PC-9 (cell line): ENCODE results near the gene MEMO1. TPM values are rescaled to one million over a fixed set of nuclear protein-coding genes. Genes with fewer than 3 reads are reported as not detected.
"Not testable (repeated sequence)": the region's sequence is repeated elsewhere in the genome, so short reads cannot be mapped to it uniquely, and the experiment has no call there.

ENCODE experiments used
- BruUV-seq: library from RNA; stranded (reverse); fragments of 400-500 nt; replicated peaks from 2 replicates; lab custom pipeline; 2021; lab: Mats Ljungman, UMichigan
- CTCF ChIA-PET: fragments of 300-600 bp; sonication (Branson Sonifier 250); formaldehyde crosslinking; loops from one replicate; lab custom pipeline; 2022; ENCODE audit warnings: antibody characterized with exemption; lab: Charles Lee
- POLR2A ChIA-PET: fragments of 300-600 bp; sonication (Branson Sonifier 250); formaldehyde crosslinking; loops from one replicate; lab custom pipeline; 2022; ENCODE audit warnings: antibody characterized with exemption; ENCODE audit not compliant: unreplicated experiment; lab: Charles Lee
- DNase-seq, 2 experiments: peaks; one replicate each; pipeline versions ENCODE4 v3.0.0 to v3.0.0-alpha.2; 2015 to 2022; ENCODE audit warnings: mixed read lengths in 1 of 2
- H2AFZ ChIP-seq: fragments of 200-600 bp; sonication (generic); 2 replicates; pipeline ENCODE4 v1.8.1; 2017; ENCODE audit warnings: antibody characterized with exemption
- H3F3A ChIP-seq: fragments of 200-600 bp; sonication (generic); 2 replicates; pipeline ENCODE4 v1.8.1; 2017; ENCODE audit warnings: antibody characterized with exemption, mild to moderate bottlenecking, low read depth; ENCODE audit not compliant: insufficient read depth
- H3K27ac ChIP-seq: fragments of 200-600 bp; sonication (generic); 2 replicates; pipeline ENCODE4 v1.6.1; 2016; ENCODE audit warnings: mixed run types
- H3K27me3 ChIP-seq: fragments of 200-600 bp; sonication (generic); 2 replicates; pipeline ENCODE4 v1.6.1; 2016; ENCODE audit warnings: low read depth, mixed run types; ENCODE audit not compliant: insufficient read depth
- H3K36me3 ChIP-seq: fragments of 200-600 bp; sonication (generic); 2 replicates; pipeline ENCODE4 v1.6.1; 2016; ENCODE audit warnings: low read depth, mixed run types
- H3K4me1 ChIP-seq: fragments of 200-600 bp; sonication (generic); replicated peaks from 2 replicates; pipeline ENCODE4 v1.6.1; 2016; ENCODE audit warnings: mixed run types; ENCODE audit not compliant: insufficient read depth
- H3K4me2 ChIP-seq: fragments of 200-600 bp; sonication (generic); 2 replicates; pipeline ENCODE4 v1.6.1; 2017; ENCODE audit warnings: mixed run types
- H3K4me3 ChIP-seq: fragments of 200-600 bp; sonication (generic); 2 replicates; pipeline ENCODE4 v1.6.1; 2016; ENCODE audit warnings: mixed run types
- H3K79me2 ChIP-seq: fragments of 200-600 bp; sonication (generic); 2 replicates; pipeline ENCODE4 v1.6.1; 2017; ENCODE audit warnings: low read depth, mixed run types
- H3K9me2 ChIP-seq: fragments of 200-600 bp; sonication (generic); 2 replicates; pipeline ENCODE4 v1.8.1; 2017; ENCODE audit warnings: mild to moderate bottlenecking; ENCODE audit not compliant: insufficient read depth
- H3K9me3 ChIP-seq: fragments of 200-600 bp; sonication (generic); 2 replicates; pipeline ENCODE4 v1.8.1; 2016; ENCODE audit warnings: low read depth; ENCODE audit not compliant: insufficient read depth
- H4K20me1 ChIP-seq: fragments of 200-600 bp; sonication (generic); 2 replicates; pipeline ENCODE4 v1.8.1; 2017; ENCODE audit not compliant: insufficient read depth
- EZH2 ChIP-seq: fragments of 200-600 bp; sonication (generic); IDR thresholded peaks from 2 replicates; pipeline ENCODE4 v1.8.0; 2017; ENCODE audit warnings: antibody characterized with exemption, low read depth
- intact Hi-C: fragments of 100-400 bp; cut with micrococcal nuclease; formaldehyde crosslinking; loops from one replicate; pipeline ENCODE4 v1.10.0; 2022; ENCODE audit not compliant: unreplicated experiment
- total RNA-seq: library from RNA; stranded (reverse); gene quantifications from 2 replicates; pipeline ENCODE4 v1.2.3, GENCODE V29; 2021
- TF ChIP-seq, protein P1 (sequence below): fragments of 200-600 bp; sonication (generic); conservative IDR thresholded peaks from 2 replicates; pipeline ENCODE4 v1.6.1; 2017; ENCODE audit warnings: mixed run types, antibody characterized with exemption, mild to moderate bottlenecking, moderate library complexity

MEMO1 gene
- total RNA-seq, 1 experiment from 2014 or later: 40.2 TPM

DNA sequence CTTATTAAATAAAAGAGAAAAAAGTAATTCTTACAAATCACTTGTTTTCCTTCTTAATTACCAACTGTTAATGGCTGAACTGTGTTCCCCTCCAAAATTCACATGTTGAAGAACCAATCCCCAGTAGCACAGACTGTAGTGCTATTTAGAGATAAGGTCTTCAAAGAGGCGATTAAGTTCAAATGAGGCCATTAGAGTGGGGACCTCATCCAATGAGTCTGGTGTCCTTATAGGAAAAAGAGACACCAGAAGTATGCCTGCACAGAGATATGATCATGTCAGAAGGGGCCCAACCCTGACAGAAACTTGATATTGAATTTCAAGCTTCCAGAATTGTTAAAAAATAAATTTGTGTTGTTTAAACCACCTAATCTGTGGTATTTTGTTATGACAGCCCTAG, 89.8 kb downstream of the MEMO1 start:
- Histone ChIP-seq H3K4me3 (no peak overlapping the region), H3K4me2 (no peak overlapping the region), H3K27me3 (no peaks in the 10 kb centered on the region), H3K36me3 (no peaks in the 10 kb centered on the region), H3K4me1 (no peaks in the 10 kb centered on the region), H2AFZ (no peak overlapping the region), H3F3A (no peaks in the 10 kb centered on the region; the same call in 1 of the 2 replicates), H3K9me2 (no peaks in the 10 kb centered on the region), H3K9me3 (no peaks in the 10 kb centered on the region), H4K20me1 (no peaks in the 10 kb centered on the region), H3K27ac (no peak overlapping the region), H3K79me2 (no peaks in the 10 kb centered on the region; the same call in 1 of the 2 replicates)
- ChIA-PET POLR2A (interaction anchor here (0.7 kb wide), 1 partner anchor 173 kb away, joined by 8 read pairs; no protein-coding TSS in a partner anchor), CTCF (no interaction called here)
- TF ChIP-seq EZH2: no peak
- TF ChIP-seq, protein P1, sequence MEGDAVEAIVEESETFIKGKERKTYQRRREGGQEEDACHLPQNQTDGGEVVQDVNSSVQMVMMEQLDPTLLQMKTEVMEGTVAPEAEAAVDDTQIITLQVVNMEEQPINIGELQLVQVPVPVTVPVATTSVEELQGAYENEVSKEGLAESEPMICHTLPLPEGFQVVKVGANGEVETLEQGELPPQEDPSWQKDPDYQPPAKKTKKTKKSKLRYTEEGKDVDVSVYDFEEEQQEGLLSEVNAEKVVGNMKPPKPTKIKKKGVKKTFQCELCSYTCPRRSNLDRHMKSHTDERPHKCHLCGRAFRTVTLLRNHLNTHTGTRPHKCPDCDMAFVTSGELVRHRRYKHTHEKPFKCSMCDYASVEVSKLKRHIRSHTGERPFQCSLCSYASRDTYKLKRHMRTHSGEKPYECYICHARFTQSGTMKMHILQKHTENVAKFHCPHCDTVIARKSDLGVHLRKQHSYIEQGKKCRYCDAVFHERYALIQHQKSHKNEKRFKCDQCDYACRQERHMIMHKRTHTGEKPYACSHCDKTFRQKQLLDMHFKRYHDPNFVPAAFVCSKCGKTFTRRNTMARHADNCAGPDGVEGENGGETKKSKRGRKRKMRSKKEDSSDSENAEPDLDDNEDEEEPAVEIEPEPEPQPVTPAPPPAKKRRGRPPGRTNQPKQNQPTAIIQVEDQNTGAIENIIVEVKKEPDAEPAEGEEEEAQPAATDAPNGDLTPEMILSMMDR: no peak
- intact Hi-C loops: no loop called here
- no TSS peak for BruUV-seq
- no peak for DNase-seq

DNA sequence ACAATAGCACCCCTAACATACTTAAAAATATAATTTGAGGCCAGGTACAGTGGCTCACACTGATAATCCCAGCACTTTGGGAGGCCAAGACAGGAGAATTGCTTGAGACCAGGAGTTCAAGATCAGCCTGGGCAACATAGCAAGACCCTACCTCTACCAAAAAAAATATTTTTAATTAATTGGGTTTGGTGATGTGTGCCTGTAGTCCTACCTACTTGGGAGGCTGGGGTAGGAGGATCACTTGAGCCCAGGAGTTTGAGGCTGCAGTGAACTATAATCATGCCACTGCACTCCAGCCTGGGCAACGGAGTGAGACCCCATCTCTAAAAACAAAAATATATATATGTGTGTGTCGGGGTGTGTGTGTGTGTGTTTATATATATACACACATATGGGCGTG, 91.3 kb downstream of the MEMO1 start:
- no peaks in the 10 kb centered on the region for H3K27me3 ChIP-seq
- no peaks in the 10 kb centered on the region for H3K36me3 ChIP-seq
- DNase-seq: no peak
- H2AFZ ChIP-seq: no peak overlapping the region
- intact Hi-C loops: no loop called here
- H3K9me2 ChIP-seq: no peaks in the 10 kb centered on the region
- H3K79me2 ChIP-seq: no peaks in the 10 kb centered on the region; the same call in 1 of the 2 replicates
- CTCF ChIA-PET: no interaction called here
- H4K20me1 ChIP-seq: no peaks in the 10 kb centered on the region
- H3K4me3 ChIP-seq: no peak overlapping the region
- H3K4me1 ChIP-seq: no peaks in the 10 kb centered on the region
- H3K27ac ChIP-seq: no peak overlapping the region
- H3K4me2 ChIP-seq: no peak overlapping the region
- TF ChIP-seq, protein P1: no peak
- no peak for TF ChIP-seq EZH2
- no TSS peak for BruUV-seq
- H3K9me3 ChIP-seq: no peaks in the 10 kb centered on the region
- POLR2A ChIA-PET: no interaction called here
- no peaks in the 10 kb centered on the region; the same call in 1 of the 2 replicates for H3F3A ChIP-seq

DNA sequence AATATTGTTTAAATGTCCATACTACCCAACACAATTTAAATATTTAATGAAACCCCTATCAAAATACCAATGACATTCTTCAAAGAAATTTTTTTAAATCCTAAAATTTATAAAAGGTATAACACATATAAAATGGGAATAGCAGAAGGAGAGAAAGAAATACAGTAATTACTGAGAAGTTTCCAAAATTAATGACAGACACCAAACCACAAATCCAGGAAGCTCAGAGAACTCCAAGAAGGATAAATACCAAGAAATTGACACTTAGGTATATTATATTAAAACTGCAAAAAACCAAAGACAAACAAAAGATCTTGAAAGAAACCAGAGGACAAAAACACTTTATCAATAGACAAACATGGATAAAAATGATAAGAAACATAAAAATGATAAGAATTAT, 101.1 kb downstream of the MEMO1 start:
- H3F3A ChIP-seq: no peaks in the 10 kb centered on the region
- H3K79me2 ChIP-seq: no peaks in the 10 kb centered on the region
- DNase-seq: no peak
- 0 out of 2 replicates have a peak, but pooled peaks cover 3% of the 10 kb centered on the region for H4K20me1 ChIP-seq
- no peaks in the 10 kb centered on the region for H3K9me2 ChIP-seq
- TF ChIP-seq, protein P1: no peak
- no peak for TF ChIP-seq EZH2
- no peaks in the 10 kb centered on the region for H3K4me1 ChIP-seq
- H3K9me3 ChIP-seq: no peaks in the 10 kb centered on the region
- no peak overlapping the region for H3K4me2 ChIP-seq
- no peak overlapping the region for H2AFZ ChIP-seq
- H3K36me3 ChIP-seq: no peaks in the 10 kb centered on the region; the same call in 1 of the 2 replicates
- ChIA-PET CTCF (no interaction called here), POLR2A (interaction anchor here (0.6 kb wide), 1 partner anchor 1092 kb away, joined by 5 read pairs; no protein-coding TSS in a partner anchor)
- H3K27me3 ChIP-seq: no peaks in the 10 kb centered on the region
- H3K27ac ChIP-seq: no peak overlapping the region
- no TSS peak for BruUV-seq
- no peak overlapping the region for H3K4me3 ChIP-seq
- intact Hi-C loops: no loop called here

DNA sequence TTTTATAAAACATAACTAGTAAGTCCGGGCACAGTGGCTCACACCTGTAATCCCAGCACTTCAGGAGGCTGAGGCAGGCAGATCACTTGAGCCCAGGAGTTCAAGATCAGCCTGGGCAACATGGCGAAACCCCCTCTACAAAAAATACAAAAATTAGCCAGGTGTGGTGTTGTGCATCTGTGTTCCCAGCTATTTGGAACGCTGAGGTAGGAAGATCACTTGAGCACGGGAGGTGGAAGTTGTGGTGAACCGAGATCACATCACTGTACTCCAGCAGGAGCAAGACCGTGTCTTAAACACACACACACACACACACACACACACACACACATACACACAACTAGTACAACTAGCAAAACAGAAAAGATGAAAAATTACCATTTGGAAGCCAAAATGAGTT, 103.3 kb downstream of the MEMO1 start:
- H3K4me2 ChIP-seq, BruUV-seq, H3K9me3 ChIP-seq, intact Hi-C loops, H3K4me3 ChIP-seq, H3K36me3 ChIP-seq, H2AFZ ChIP-seq, H3F3A ChIP-seq, CTCF ChIA-PET, H3K27ac ChIP-seq, H3K79me2 ChIP-seq, H3K4me1 ChIP-seq, H3K9me2 ChIP-seq, POLR2A ChIA-PET, H4K20me1 ChIP-seq, DNase-seq, H3K27me3 ChIP-seq: not testable (repeated sequence)
